Transverse colon (tissue), 3 donors: ENCODE results near the gene FBXO31.

Experiments
- EP300 ChIP-seq: sonication (generic); formaldehyde crosslinking; IDR thresholded peaks from one replicate; pipeline ENCODE4 v1.6.1; 2017; ENCODE audit warnings: antibody characterized with exemption, low read depth
- TF ChIP-seq, protein P1 (sequence below), 5 experiments: fragments of 200-600 bp in 3 of 5; fragments of 450-650 bp in 2 of 5; sonication (generic) in 3 of 5; IDR thresholded peaks; 1 replicate in 2 of 5; 2 replicates in 3 of 5; pipeline ENCODE4 v1.5.1; 2016 to 2017; ENCODE audit warnings: antibody characterized with exemption in 5 of 5, inconsistent platforms in 3 of 5, mild to moderate bottlenecking in 2 of 5, moderate library complexity in 1 of 5

GRCh38 chr16:87351320-87351698, 32.3 kb downstream of the FBXO31 start:
- TF ChIP-seq, protein P1, sequence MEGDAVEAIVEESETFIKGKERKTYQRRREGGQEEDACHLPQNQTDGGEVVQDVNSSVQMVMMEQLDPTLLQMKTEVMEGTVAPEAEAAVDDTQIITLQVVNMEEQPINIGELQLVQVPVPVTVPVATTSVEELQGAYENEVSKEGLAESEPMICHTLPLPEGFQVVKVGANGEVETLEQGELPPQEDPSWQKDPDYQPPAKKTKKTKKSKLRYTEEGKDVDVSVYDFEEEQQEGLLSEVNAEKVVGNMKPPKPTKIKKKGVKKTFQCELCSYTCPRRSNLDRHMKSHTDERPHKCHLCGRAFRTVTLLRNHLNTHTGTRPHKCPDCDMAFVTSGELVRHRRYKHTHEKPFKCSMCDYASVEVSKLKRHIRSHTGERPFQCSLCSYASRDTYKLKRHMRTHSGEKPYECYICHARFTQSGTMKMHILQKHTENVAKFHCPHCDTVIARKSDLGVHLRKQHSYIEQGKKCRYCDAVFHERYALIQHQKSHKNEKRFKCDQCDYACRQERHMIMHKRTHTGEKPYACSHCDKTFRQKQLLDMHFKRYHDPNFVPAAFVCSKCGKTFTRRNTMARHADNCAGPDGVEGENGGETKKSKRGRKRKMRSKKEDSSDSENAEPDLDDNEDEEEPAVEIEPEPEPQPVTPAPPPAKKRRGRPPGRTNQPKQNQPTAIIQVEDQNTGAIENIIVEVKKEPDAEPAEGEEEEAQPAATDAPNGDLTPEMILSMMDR (IDR thresholded peaks at IDR 0.05): no peak
- no peak for TF ChIP-seq EP300
